Measurements from ENCODE around the gene MREG. TPM values are rescaled to one million over a fixed set of nuclear protein-coding genes. Genes with fewer than 3 reads are reported as not detected.
"Not testable (repeated sequence)": the region's sequence is repeated elsewhere in the genome, so short reads cannot be mapped to it uniquely, and the experiment has no call there.

The MREG gene
- total and polyA plus RNA-seq, 2 donors = 0.89 to 3.4 TPM

DNA sequence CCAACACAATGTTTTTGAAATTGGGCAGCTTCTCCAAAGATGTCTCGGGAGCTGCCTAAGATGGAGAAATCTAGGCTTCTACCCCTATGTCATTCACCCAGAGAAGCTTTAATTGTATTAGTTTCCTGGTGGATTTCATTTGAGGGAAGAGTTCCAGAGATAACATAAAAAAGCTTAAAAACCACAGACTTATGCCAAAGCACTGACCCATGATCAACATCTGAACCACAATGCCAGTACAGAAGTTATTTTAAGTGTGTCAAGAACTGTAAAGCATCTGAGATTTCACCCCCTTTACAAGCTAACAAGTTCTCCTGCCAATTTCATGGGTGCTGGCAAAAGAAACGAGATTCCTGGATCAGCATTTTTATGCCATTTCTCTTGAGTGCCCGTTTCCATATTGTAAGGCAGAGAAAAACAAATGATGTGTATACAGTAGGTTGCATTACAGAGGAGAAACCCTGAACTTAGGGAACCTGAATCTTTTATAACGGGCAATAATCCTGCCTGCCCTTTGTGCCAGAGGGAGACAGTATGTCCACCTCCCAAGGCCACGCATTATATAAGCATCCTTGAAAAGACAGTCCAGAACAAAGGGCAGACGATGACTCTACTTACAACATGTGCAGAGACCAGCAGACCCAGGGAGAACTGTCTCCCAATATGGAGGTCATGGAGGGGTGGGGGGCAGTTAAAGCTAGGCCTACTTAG lies 44.1 kb downstream of the MREG start:
- WGBS = 93% methylated on average over 6 of the region's 6 CpGs
- no peak overlapping the region for H3K27ac ChIP-seq (ENCODE audit: low read depth)

DNA sequence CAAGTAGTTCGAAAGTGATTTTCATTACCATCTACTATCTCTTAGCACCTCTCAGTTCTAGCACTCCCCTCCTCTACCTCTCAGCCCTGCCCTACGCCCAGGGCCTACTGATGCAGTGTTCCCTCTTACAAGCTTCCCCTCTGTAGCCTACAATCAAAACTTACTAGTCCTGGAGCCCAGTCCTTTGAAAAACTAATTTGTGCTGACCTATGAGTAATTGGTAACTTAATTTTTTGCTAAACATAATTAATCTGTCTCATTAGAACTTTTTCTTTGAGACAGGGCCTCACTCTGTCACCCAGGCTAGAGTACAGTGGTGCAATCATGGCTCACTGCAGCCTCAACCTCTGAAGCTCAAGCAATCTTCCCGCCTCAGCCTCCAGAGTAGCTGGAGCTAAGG lies 44.9 kb downstream of the MREG start:
- Histone ChIP-seq H3K4me3 (ENCODE audit: low read depth, low read length) (no peak overlapping the region), H3K36me3 (ENCODE audit: insufficient read depth) (no peaks in the 10 kb centered on the region), H3K27ac (ENCODE audit: low read depth) (no peak overlapping the region), H3K4me1 (ENCODE audit: insufficient read depth) (no peaks in the 10 kb centered on the region)
- DNase-seq (ENCODE audit: extremely low spot score) = no peak
- WGBS = 98% methylated on average over 3 of the region's 3 CpGs

More for the DNA sequence above, 44.1 kb downstream of the MREG start:
- H3K4me3 ChIP-seq (ENCODE audit: low read depth, low read length) = no peak overlapping the region
- DNase-seq (ENCODE audit: extremely low spot score) = no peak
- H3K36me3 ChIP-seq (ENCODE audit: insufficient read depth) = no peaks in the 10 kb centered on the region
- no peaks in the 10 kb centered on the region for H3K4me1 ChIP-seq (ENCODE audit: insufficient read depth)

DNA sequence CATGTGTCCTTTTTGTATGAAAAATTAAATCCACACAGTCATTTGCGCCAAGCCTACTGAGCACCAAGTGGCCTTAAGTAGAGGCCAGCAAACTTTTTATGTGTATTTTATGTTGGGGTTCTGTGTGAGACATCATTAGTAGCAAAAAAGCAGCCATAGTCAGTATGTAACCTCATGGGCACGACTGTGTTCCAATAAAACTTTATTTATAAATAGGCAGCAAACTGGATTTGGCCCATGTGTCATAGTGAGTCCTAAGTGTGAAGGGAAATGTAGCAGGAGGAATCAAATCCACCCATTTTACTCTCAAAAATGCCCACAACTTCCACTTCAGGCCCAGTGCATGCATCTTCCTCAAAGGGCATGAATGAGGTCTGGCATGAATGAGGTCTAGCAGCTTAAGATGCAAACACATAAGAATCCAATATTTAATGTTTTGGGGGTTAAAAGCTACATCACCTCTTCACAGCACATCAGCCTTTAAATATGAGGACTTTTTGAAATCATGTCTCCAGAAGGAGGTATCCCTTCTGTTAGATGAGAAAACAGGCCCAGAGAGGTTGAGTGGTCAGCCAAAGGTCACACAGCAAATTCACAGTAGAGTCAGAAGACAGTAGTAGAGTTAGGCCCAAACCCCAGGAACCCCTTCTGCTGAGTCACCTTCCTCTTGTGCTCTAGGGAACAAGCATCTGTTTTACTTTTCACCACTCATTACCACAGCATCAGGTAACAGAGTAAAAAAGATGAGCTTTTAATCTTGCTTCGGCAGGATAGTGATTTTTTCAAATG lies 45.6 kb downstream of the MREG start:
- WGBS = 75% methylated on average over 3 of the region's 3 CpGs
- Histone ChIP-seq H3K4me1 (ENCODE audit: insufficient read depth) (no peaks in the 10 kb centered on the region), H3K27ac (ENCODE audit: low read depth) (no peak overlapping the region), H3K36me3 (ENCODE audit: insufficient read depth) (no peaks in the 10 kb centered on the region), H3K4me3 (ENCODE audit: low read depth, low read length) (no peak overlapping the region)
- no peak for DNase-seq (ENCODE audit: extremely low spot score)

DNA sequence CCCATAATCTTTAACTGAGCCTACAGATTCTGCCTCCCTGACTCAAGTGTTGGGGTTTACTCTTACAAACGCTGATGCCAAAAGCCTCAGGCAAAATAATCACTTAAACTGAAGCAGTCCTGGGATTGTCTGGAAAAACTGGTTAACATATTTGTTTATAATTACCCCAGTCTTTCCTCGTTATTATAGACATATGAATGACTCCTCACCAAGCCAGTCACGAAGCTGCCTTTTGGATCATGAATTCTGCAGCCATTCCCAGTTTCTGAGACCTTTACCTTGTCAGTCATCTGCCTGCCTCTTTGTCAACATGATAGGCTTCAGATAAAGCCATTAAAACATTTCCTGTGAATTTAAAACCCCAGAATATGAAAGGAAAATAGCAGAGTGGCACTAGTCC lies 46.4 kb downstream of the MREG start:
- WGBS = 67% methylated on average over 3 of the region's 3 CpGs

DNA sequence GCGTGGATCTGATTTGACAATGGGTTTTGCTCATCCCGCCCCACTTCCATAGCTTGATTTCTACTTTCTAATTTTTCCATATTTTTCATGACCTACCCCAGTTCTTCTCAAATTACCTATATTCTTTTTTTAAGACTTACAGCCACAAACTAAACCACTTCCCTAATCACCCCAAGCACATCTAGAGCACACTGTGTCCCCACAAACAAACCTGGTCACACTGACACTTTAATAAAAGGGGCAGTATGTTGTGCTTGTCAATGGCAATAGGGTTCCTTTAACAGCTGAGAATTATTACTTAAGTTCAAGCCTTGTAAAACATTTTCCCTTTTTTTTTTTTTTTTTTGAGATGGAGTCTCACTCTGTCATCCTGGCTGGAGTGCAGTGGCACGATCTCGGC lies 47.1 kb downstream of the MREG start:
- no peaks in the 10 kb centered on the region for H3K36me3 ChIP-seq (ENCODE audit: insufficient read depth)
- no peak overlapping the region for H3K4me3 ChIP-seq (ENCODE audit: low read depth, low read length)
- no peak overlapping the region for H3K27ac ChIP-seq (ENCODE audit: low read depth)
- 71% methylated on average over 4 of the region's 4 CpGs for WGBS
- no peaks in the 10 kb centered on the region for H3K4me1 ChIP-seq (ENCODE audit: insufficient read depth)
- no peak for DNase-seq (ENCODE audit: extremely low spot score)

More for the DNA sequence above, 46.4 kb downstream of the MREG start:
- Histone ChIP-seq H3K4me3 (ENCODE audit: low read depth, low read length) (no peak overlapping the region), H3K4me1 (ENCODE audit: insufficient read depth) (no peaks in the 10 kb centered on the region), H3K27ac (ENCODE audit: low read depth) (no peak overlapping the region), H3K36me3 (ENCODE audit: insufficient read depth) (no peaks in the 10 kb centered on the region)
- no peak for DNase-seq (ENCODE audit: extremely low spot score)

DNA sequence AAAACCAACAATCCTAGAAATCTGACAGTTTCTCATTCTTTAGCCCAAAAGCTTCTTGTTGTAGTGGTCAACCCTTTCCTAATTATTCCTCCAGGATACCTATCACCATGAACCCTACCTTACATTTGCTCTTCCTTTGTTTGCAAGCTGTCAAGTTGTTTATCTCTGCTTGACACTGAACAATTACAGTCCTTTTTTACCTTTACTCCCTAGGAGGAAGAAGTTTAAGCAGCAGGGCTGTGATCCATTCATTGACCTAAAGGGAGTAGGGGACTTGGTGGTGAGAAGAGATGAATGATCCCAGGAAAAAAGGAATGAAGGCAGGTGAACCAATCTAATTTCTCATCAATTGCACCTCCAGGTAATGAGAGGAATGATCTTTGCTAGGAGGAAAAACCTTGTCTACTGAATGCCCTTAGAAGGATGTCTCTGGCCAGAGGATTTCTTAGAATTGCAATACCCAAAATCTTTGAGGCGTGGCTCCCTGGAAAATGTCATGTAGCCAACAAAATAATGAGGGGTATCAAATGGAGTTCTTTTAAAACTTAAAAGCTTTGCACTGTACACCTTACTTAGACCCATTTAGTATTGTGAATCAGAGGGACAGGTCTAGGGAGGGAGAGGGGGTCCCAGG lies 47.7 kb downstream of the MREG start:
- Histone ChIP-seq H3K27ac (ENCODE audit: low read depth) (no peak overlapping the region), H3K4me3 (ENCODE audit: low read depth, low read length) (no peak overlapping the region), H3K4me1 (ENCODE audit: insufficient read depth) (no peaks in the 10 kb centered on the region), H3K36me3 (ENCODE audit: insufficient read depth) (no peaks in the 10 kb centered on the region)
- DNase-seq (ENCODE audit: extremely low spot score) = no peak
- WGBS = 96% methylated on average over 1 of the region's 1 CpG

DNA sequence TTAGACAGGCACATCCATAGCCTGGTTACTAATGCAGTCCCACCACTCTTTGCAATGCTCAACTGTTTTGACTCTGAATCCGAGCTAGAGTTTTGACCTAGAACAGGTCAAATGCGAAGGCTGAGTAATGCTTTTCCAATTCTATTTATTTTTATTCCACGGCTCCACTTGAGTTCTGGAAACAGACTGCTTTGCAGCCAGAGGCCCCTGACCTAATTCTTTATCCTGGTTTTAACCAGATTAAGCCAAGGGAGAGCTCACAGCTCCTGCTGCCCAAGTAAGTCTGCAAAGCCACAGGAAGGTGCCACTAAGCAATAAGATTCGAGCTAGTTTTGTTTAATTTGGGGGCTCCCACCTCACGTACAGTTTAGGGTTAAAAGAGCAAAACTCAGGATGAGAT lies 51.4 kb downstream of the MREG start:
- DNase-seq (ENCODE audit: extremely low spot score) = no peak
- H3K4me3 ChIP-seq (ENCODE audit: low read depth, low read length) = no peak overlapping the region
- H3K36me3 ChIP-seq (ENCODE audit: insufficient read depth) = no peaks in the 10 kb centered on the region
- H3K4me1 ChIP-seq (ENCODE audit: insufficient read depth) = no peaks in the 10 kb centered on the region
- H3K27ac ChIP-seq (ENCODE audit: low read depth) = no peak overlapping the region
- WGBS = 81% methylated on average over 5 of the region's 5 CpGs

DNA sequence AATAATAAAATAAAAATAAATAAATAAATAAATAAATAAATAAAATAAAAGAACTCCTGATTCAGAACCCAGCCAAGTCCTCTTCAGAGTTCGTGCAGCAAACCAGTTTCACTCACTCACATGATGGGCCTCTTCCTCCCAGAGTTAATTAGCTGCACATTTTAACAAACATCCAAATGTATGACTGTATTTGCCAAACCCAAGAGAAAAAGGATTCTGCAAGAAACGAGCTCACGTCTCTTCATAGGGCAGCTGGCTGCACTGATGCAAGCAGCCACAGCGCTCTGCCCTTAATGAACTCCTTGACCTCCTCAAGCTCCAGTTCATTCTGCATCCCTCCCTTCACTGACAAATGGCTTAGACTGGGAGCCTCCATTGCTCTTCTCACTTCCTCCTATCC lies 55.1 kb downstream of the MREG start:
- Histone ChIP-seq H3K4me1 (ENCODE audit: insufficient read depth) (no peaks in the 10 kb centered on the region), H3K36me3 (ENCODE audit: insufficient read depth) (no peaks in the 10 kb centered on the region), H3K4me3 (ENCODE audit: low read depth, low read length) (no peak overlapping the region), H3K27ac (ENCODE audit: low read depth) (no peak overlapping the region)
- no peak for DNase-seq (ENCODE audit: extremely low spot score)
- WGBS = 89% methylated on average over 4 of the region's 4 CpGs

DNA sequence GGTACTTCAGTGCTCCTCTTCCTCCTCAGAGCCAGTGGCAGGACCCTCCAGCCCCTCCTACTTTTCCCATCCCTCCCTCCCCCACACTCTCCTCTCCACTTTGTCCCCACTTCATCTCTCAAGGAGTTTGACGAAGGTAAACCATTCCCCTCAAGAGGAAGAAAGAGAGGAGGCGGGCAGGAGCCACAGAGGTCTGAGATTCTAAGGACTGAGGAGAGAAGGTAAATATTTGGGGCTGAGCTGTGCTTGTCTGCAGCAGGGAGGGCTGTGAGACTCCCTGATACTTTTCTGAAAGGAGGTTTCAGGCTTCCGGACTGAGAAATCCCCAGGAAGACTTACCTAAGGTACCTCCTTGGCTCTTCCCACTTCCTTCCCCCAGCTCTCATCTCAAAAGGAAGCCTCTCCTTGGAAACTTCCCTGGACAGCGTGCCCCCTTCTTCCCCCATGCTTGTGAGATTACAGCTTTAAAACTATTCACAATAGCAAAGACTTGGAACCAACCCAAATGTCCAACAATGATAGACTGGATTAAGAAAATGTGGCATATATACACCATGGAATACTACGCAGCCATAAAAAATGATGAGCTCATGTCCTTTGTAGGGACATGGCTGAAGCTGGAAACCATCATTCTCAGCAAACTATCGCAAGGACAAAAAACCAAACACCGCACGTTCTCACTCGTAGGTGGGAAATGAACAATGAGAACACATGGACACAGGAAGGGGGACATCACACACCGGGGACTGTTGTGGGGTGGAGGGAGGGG lies 55.8 kb downstream of the MREG start:
- not testable (repeated sequence) for H3K4me1 ChIP-seq (ENCODE audit: insufficient read depth); H3K27ac ChIP-seq (ENCODE audit: low read depth); H3K4me3 ChIP-seq (ENCODE audit: low read depth, low read length); DNase-seq (ENCODE audit: extremely low spot score); H3K36me3 ChIP-seq (ENCODE audit: insufficient read depth)
- WGBS = 90% methylated on average over 10 of the region's 10 CpGs

DNA sequence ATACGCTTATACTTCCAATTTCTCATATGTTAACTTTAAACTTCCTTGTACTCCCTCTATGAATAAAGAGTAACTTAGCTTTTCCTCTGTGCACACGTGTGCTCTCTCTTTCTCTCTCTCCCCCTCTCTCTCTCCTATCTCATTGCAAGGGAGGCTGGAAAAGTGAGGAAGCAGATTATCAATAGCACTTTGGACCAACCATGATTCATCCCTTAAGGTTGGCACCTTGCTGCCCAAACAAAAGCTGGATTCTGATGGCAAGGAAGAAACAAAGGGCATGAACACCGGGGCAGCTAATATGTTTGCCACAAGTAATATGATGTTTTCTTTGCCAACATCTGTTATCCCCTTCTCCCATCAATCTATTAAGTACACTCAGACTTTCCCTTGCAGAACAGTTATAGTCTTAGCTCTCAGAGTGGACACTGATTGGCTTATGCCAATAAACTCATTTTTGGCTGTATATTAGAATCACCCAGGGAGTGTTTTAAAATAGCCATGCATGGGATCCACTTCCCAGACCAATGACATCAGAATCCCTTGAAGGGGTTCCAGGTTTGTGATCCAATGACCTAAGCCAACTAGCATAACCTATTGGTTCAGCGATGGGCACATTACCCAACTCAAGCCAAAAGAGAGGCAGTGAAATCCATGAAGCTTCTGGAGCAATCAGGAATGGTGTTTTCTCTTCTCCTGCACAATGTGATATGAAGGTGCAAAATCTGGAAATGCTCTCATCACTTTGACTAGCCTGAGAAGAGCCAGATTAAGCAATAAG lies 60.3 kb downstream of the MREG start:
- H3K27ac ChIP-seq (ENCODE audit: low read depth) = no peak overlapping the region
- DNase-seq (ENCODE audit: extremely low spot score) = no peak
- H3K36me3 ChIP-seq (ENCODE audit: insufficient read depth) = no peaks in the 10 kb centered on the region
- H3K4me1 ChIP-seq (ENCODE audit: insufficient read depth) = no peaks in the 10 kb centered on the region
- no peak overlapping the region for H3K4me3 ChIP-seq (ENCODE audit: low read depth, low read length)
- WGBS = 90% methylated on average over 4 of the region's 4 CpGs

DNA sequence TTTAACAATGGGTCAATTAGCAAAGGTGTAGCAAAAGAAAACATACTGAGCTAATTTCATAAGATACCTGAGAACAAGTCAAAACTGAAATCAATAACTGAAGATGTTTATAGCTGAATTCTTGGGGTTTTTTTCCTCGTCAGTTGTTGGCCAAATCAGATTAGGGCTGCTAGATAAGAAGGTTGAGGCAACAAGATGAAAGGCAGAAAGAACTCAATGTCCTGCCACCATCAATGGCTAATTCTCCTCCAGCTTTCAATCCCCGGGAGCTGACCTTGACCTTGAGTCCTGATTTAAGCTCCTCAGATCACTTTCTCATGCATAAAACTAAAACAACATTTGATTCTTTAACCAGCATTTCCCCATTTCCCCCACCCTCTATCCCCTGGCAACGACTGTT lies 61.8 kb downstream of the MREG start:
- no peak overlapping the region for H3K4me3 ChIP-seq (ENCODE audit: low read depth, low read length)
- no peak overlapping the region for H3K27ac ChIP-seq (ENCODE audit: low read depth)
- H3K4me1 ChIP-seq (ENCODE audit: insufficient read depth) = no peaks in the 10 kb centered on the region
- 76% methylated on average over 3 of the region's 3 CpGs for WGBS
- DNase-seq (ENCODE audit: extremely low spot score) = no peak
- H3K36me3 ChIP-seq (ENCODE audit: insufficient read depth) = peaks cover under 1% of the 10 kb centered on the region

DNA sequence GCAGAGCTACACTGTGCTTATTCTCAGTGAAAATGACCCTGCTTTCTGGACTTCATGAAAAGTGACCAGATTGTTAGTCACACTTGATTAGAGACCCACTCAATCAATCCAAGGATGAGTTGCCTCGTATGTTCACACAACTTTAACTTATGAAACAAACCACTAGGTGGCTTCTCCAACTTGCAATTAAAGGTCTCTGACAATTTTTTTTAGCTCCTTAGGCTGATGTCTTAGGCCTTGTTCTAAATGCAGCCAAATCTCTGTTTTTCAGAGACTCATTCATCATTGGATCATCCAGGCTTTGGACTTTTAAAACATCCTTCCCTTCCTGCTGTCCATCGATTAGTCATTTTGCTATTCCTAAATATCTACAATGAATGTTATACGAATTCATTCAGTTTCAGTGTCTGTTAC lies 63.4 kb downstream of the MREG start:
- no peak for DNase-seq (ENCODE audit: extremely low spot score)
- H3K27ac ChIP-seq (ENCODE audit: low read depth) = no peak overlapping the region
- no peaks in the 10 kb centered on the region for H3K4me1 ChIP-seq (ENCODE audit: insufficient read depth)
- no peak overlapping the region for H3K4me3 ChIP-seq (ENCODE audit: low read depth, low read length)
- 57% methylated on average over 3 of the region's 3 CpGs for WGBS
- H3K36me3 ChIP-seq (ENCODE audit: insufficient read depth) = peaks cover 1% of the 10 kb centered on the region

DNA sequence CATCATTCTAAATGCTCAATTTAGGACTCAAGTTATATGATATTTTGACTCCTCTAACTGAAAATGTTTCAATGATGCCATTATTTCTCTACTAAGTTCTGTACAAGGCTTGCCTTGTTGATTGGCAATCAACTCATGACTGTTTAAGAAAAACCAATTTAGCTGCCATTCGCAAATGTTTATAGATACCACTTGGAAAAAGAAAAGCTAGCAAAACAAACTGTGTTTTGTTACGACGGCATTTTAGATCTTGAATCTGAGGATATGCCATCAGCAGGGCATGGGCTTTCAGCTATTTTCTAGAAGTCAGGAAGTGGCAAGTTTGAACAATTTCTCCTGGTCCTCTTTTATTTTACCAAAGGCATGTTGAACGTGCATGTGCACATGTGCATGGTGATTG lies 65.3 kb downstream of the MREG start:
- Histone ChIP-seq H3K27ac (ENCODE audit: low read depth) (no peak overlapping the region), H3K36me3 (ENCODE audit: insufficient read depth) (peaks cover 1% of the 10 kb centered on the region), H3K4me3 (ENCODE audit: low read depth, low read length) (no peak overlapping the region), H3K4me1 (ENCODE audit: insufficient read depth) (no peaks in the 10 kb centered on the region)
- no peak for DNase-seq (ENCODE audit: extremely low spot score)
- 84% methylated on average over 4 of the region's 4 CpGs for WGBS

Data from urinary bladder (tissue), 4 donors.